Amygdala (tissue), 56 donors: ENCODE measurements around the gene SPPL3.
A peak's percentile ranks its signal among the peaks of the same experiment; 100 is the strongest.
"Not testable (repeated sequence)": the region's sequence is repeated elsewhere in the genome, so short reads cannot be mapped to it uniquely, and the experiment has no call there.

Experiments
- DNase-seq, 56 donors: peaks; one replicate each; lab custom pipeline; 2025; lab: John Stamatoyannopoulos, UW

The SPPL3 gene

GRCh38 chr12:120792456-120792855 lies 111.7 kb downstream of the SPPL3 start:
- not testable (repeated sequence) for DNase-seq

- DNase-seq = no peak
Measured at GRCh38 chr12:120791669-120792176, 112.4 kb downstream of the SPPL3 start.

- DNase-seq = peak in 5 of 56 donors; percentile 8 to 14 (median 10)
Measured at GRCh38 chr12:120790114-120790513, 114.0 kb downstream of the SPPL3 start.

GRCh38 chr12:120787889-120788288 lies 116.3 kb downstream of the SPPL3 start:
- no peak for DNase-seq

- no peak for DNase-seq
Measured at GRCh38 chr12:120784804-120785203, 119.4 kb downstream of the SPPL3 start.

GRCh38 chr12:120783197-120783596 lies 121.0 kb downstream of the SPPL3 start:
- no peak for DNase-seq

- DNase-seq = no peak
Measured at GRCh38 chr12:120775862-120776552, 128.2 kb downstream of the SPPL3 start.

GRCh38 chr12:120774169-120774916 lies 129.8 kb downstream of the SPPL3 start:
- no peak for DNase-seq

- DNase-seq = no peak
Measured at GRCh38 chr12:120771097-120771496, 133.1 kb downstream of the SPPL3 start.

- DNase-seq = no peak
Measured at GRCh38 chr12:120767071-120768024, 136.8 kb downstream of the SPPL3 start.

GRCh38 chr12:120766566-120766965 lies 137.6 kb downstream of the SPPL3 start:
- no peak for DNase-seq

GRCh38 chr12:120764816-120765215 lies 139.3 kb downstream of the SPPL3 start:
- DNase-seq = no peak

- no peak for DNase-seq
Measured at GRCh38 chr12:120763250-120763649, 140.9 kb downstream of the SPPL3 start.

- DNase-seq = peak in 2 of 56 donors; percentile 10 to 11
Measured at GRCh38 chr12:120762086-120762485, 142.1 kb downstream of the SPPL3 start.

- DNase-seq = peak in 3 of 56 donors; percentile 10 to 26 (median 17)
Measured at GRCh38 chr12:120761519-120761934, 142.6 kb downstream of the SPPL3 start.

- no peak for DNase-seq
Measured at GRCh38 chr12:120760349-120761254, 143.6 kb downstream of the SPPL3 start.

- no peak for DNase-seq
Measured at GRCh38 chr12:120759591-120760348, 144.4 kb downstream of the SPPL3 start.

- DNase-seq = no peak
Measured at GRCh38 chr12:120758798-120759590, 145.2 kb downstream of the SPPL3 start.
